Endothelial cell of umbilical vein (primary cell): ENCODE measurements around the gene FYB1.

Experiments
- CTCF ChIP-seq, 2 donors: IDR thresholded peaks; 1 replicate in 1 of 2; 2 replicates in 1 of 2; pipeline ENCODE4 v1.5.1; 2011; ENCODE audit warnings: low read length in 2 of 2, mild to moderate bottlenecking in 2 of 2, moderate library complexity in 2 of 2, control low read depth in 1 of 2, inconsistent platforms in 1 of 2, low read depth in 1 of 2; ENCODE audit not compliant: insufficient read depth in 1 of 2; ENCODE audit errors: extremely low read depth in 1 of 2
- EZH2 ChIP-seq: IDR thresholded peaks from 2 replicates; pipeline ENCODE4 v1.6.1; 2012; ENCODE audit warnings: borderline replicate concordance, low read depth, mild to moderate bottlenecking, moderate library complexity, low read length, inconsistent platforms; ENCODE audit not compliant: severe bottlenecking
- FOS ChIP-seq: IDR thresholded peaks from 2 replicates; pipeline ENCODE4 v1.6.1; 2011; ENCODE audit warnings: mild to moderate bottlenecking, low read length, moderate library complexity, borderline replicate concordance; ENCODE audit not compliant: insufficient read depth
- GATA2 ChIP-seq: IDR thresholded peaks from 2 replicates; pipeline ENCODE4 v1.7.0; 2011; ENCODE audit warnings: low read depth, mild to moderate bottlenecking, moderate library complexity, mixed read lengths, low read length; ENCODE audit not compliant: insufficient read length, insufficient read depth
- MYC ChIP-seq: IDR thresholded peaks from one replicate; pipeline ENCODE4 v1.6.1; 2011; ENCODE audit warnings: mild to moderate bottlenecking, low read depth, low read length
- POLR2A ChIP-seq: IDR thresholded peaks from 2 replicates; pipeline ENCODE4 v1.6.1; 2012; ENCODE audit warnings: low read depth, mild to moderate bottlenecking, control low read depth, low read length
- POLR2AphosphoS5 ChIP-seq: IDR thresholded peaks from 2 replicates; pipeline ENCODE4 v1.6.1; 2012; ENCODE audit warnings: low read depth, mild to moderate bottlenecking, control low read depth, low read length, moderate library complexity; ENCODE audit not compliant: insufficient read depth

GRCh38 chr5:39115644-39116343 is 103.6 kb downstream of the FYB1 start:
- TF ChIP-seq CTCF (IDR thresholded peaks at IDR 0.05; ENCODE audit: extremely low read depth in 1 of 2, insufficient read depth in 1 of 2, low read depth in 1 of 2, low read length in 2 of 2) (no peak), POLR2A (no peak), EZH2 (no peak), FOS (no peak), MYC (no peak), POLR2AphosphoS5 (no peak), GATA2 (no peak)
